NCI-H748 (cell line): ENCODE measurements around the gene ADGRG1.

Experiments
- DNase-seq: peaks from one replicate; lab custom pipeline; 2025; ENCODE audit not compliant: unreplicated experiment; lab: John Stamatoyannopoulos, UW

ADGRG1 gene

GRCh38 chr16:57606147-57606846, 22.1 kb upstream of the ADGRG1 start:
- DNase-seq, result no peak

- peak; percentile 2 for DNase-seq
Measured at GRCh38 chr16:57606847-57607501, 21.5 kb upstream of the ADGRG1 start.

- DNase-seq, result no peak
Measured at GRCh38 chr16:57607676-57608461, 20.6 kb upstream of the ADGRG1 start.

- no peak for DNase-seq
Measured at GRCh38 chr16:57608462-57609113, 19.8 kb upstream of the ADGRG1 start.

GRCh38 chr16:57609541-57610401, 18.7 kb upstream of the ADGRG1 start:
- no peak for DNase-seq

DNA sequence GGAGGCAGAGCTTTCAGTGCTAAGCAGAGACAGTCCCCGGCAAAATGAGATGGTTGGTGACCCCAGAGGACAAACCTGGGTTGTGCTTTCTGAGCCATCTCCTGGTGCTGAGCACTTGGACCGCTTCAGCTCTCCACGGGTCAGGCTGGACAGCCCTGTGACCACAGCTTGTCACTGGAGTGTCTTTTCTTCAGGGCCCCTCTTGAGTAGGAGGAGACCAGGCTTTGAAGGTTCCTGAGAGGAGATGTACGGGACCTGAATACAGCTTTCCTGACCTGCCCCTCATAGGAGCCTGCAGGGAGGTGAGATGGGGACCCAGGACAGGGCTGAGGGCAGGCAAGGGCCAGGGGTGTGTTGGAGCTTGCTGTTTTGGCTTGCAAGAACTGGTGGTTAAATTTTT, 17.8 kb upstream of the ADGRG1 start:
- DNase-seq, result no peak

- DNase-seq, result no peak
Measured at GRCh38 chr16:57611181-57611580, 17.2 kb upstream of the ADGRG1 start.

DNA sequence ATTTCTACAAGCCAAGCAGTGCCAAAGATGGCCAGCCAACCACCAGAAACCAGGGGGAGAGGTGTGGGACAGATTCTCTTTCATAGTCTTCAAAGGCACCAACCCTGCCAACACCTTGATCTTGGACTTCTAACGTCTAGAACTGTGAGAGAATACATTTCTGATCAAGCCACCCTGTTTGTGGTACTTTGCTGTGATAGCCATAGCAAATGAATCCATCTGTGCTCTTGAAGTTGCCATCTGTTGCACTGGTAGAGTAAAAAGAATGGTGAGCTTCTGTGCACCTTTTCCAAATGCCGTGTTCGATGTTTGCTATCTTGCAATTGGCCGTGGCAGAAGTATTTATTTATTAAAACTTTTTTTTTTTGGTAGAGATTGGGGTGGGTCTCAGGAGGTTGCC, 16.7 kb upstream of the ADGRG1 start:
- DNase-seq, result no peak

- no peak for DNase-seq
Measured at GRCh38 chr16:57612494-57612893, 15.9 kb upstream of the ADGRG1 start.

GRCh38 chr16:57613514-57613913, 14.9 kb upstream of the ADGRG1 start:
- no peak for DNase-seq

- no peak for DNase-seq
Measured at GRCh38 chr16:57614536-57614935, 13.9 kb upstream of the ADGRG1 start.

DNA sequence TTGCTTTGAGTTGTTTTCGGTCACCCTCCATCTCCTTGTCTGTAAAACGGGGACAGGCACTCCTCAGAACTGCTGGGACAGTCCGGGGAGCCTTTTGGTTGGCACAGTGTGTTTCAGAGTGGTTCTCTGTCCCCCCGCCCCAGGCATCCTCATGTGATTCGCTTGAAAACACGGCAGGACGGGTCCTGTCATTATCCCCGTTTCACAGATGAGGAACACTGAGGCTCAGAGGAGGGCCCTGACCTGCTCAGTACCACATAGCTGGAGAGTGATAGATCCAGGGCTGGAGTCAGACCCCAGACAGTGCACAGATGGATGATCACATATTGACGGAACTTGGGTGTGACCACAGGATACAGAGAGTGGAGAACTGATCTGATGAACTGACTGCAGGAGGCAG, 13.5 kb upstream of the ADGRG1 start:
- no peak for DNase-seq

DNA sequence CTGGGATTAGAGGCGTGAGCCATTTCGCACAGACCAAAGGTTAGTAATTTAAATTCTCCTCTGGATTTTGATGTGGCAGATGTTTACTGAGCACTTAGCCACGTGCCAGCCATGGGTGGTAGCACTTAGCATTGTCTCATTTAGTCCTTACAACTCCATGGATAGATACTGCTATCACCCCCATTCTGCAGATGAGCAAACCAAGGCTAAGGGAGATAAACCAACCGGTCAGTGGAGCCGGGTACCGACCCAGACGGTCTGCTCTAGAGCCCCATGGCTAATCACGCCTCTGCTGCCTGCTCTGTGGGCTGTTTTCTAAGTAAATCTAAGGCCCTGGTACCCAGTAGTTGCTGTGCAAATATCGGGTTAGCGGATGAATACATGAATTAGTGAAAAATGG, 12.6 kb upstream of the ADGRG1 start:
- DNase-seq, result no peak

- no peak for DNase-seq
Measured at GRCh38 chr16:57616241-57616640, 12.2 kb upstream of the ADGRG1 start.

- no peak for DNase-seq
Measured at GRCh38 chr16:57616876-57617275, 11.6 kb upstream of the ADGRG1 start.

DNA sequence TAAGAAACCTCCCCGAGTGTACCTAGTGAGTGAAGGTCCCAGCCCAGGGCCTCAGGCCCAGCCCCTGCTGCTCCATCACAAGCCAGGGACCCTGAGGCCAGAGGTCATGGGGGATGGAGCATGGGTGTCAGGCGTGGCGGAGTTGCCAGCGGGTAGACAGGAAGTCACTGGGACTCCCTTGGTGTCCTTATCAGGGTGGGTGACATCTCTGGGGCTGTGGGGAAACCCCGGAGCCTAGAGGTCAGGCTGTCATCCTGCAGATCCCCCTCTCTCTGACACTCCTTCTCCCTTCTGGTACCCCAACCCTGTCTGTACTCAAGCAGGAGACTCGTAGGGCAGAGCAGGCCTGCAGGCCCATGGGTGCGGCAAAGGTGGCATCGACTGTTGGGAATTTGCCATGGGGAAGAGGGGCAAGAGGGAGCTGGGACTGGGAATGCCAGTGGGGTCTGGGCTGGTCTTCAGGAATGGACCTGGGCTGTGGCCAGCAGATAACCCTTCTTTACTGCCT, 10.8 kb upstream of the ADGRG1 start:
- no peak for DNase-seq

- no peak for DNase-seq
Measured at GRCh38 chr16:57618296-57619132, 9.9 kb upstream of the ADGRG1 start.

DNA sequence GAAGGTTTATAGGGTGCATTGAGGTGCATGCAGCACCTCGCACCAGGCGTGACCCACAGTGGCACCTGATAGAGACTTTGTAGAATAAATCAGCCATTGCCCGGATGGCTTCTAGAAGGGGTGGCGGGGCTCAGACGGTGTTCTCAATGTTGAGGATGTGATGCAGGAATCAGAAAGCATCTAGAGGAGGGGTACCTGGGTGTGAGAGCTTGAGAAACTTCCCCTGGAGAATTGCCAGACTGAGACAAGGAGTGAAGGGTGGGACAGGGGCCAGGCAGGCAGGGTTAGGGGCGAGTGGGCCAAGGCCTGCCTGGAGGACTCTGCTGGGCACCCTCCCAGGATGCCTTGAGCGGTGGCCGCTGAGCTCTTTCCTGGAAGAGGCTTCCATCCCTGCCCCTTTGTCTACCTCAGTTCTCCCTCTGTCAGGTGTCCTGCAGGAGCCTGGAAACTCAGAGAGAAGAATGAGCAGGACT, 9.3 kb upstream of the ADGRG1 start:
- no peak for DNase-seq

GRCh38 chr16:57619606-57620334, 8.7 kb upstream of the ADGRG1 start:
- peak; percentile 63 for DNase-seq
